Panc1 (cell line): Measurements from ENCODE around the gene SMIM35. TPM values are rescaled to one million over a fixed set of nuclear protein-coding genes. Genes with fewer than 3 reads are reported as not detected.

ENCODE experiments used
- ATAC-seq: fragments of 200-7000 bp; cut with Tn5 transposase; 2 replicates; pipeline ENCODE4 v1.9.1; 2020; ENCODE audit warnings: mild to moderate bottlenecking, moderate library complexity
- BruUV-seq: library from RNA; stranded (reverse); fragments of 400-500 nt; replicated peaks from 2 replicates; lab custom pipeline; 2021; lab: Mats Ljungman, UMichigan
- CTCF ChIA-PET: fragments of 300-600 bp; sonication (Branson Sonifier 250); formaldehyde crosslinking; loops from one replicate; lab custom pipeline; 2022; ENCODE audit warnings: antibody characterized with exemption; lab: Charles Lee
- POLR2A ChIA-PET: fragments of 300-600 bp; sonication (Branson Sonifier 250); formaldehyde crosslinking; loops from one replicate; lab custom pipeline; 2022; ENCODE audit warnings: antibody characterized with exemption; lab: Charles Lee
- DNase-seq: peaks from one replicate; pipeline ENCODE4 v3.0.0-alpha.2; 2010; ENCODE audit warnings: low read depth, low spot score
- H3K27ac ChIP-seq: 2 replicates; pipeline ENCODE4 v1.5.1; 2011; ENCODE audit warnings: mild to moderate bottlenecking, low read length, inconsistent platforms
- H3K27me3 ChIP-seq: fragments of 200-500 bp; sonication (Bioruptor generic); 2 replicates; pipeline ENCODE4 v1.6.0; 2014; ENCODE audit warnings: low read length, inconsistent platforms; ENCODE audit not compliant: control insufficient read depth, insufficient read depth
- H3K36me3 ChIP-seq: fragments of 200-500 bp; sonication (Bioruptor generic); 2 replicates; pipeline ENCODE4 v1.5.1; 2014; ENCODE audit warnings: inconsistent platforms, mild to moderate bottlenecking, low read length, moderate library complexity; ENCODE audit not compliant: control insufficient read depth, insufficient read depth
- H3K4me1 ChIP-seq: 2 replicates; pipeline ENCODE4 v1.5.1; 2011; ENCODE audit warnings: inconsistent platforms, mild to moderate bottlenecking, low read length, moderate library complexity; ENCODE audit not compliant: control insufficient read depth, insufficient read depth
- H3K4me3 ChIP-seq, 2 experiments: 2 replicates each; pipeline ENCODE4 v1.5.1; 2011 to 2012; ENCODE audit warnings: low read depth in 2 of 2, low read length in 2 of 2, mild to moderate bottlenecking in 2 of 2, inconsistent platforms in 1 of 2, moderate library complexity in 1 of 2
- H3K9me3 ChIP-seq: fragments of 200-500 bp; sonication (Bioruptor generic); 2 replicates; pipeline ENCODE4 v1.5.1; 2014; ENCODE audit warnings: low read depth, mild to moderate bottlenecking, inconsistent platforms, low read length, moderate library complexity; ENCODE audit not compliant: control insufficient read depth, insufficient read depth
- POLR2AphosphoS5 ChIP-seq: IDR thresholded peaks from 2 replicates; pipeline ENCODE4 v1.6.1; 2012; ENCODE audit warnings: mild to moderate bottlenecking, low read depth, low read length, moderate library complexity
- SIN3A ChIP-seq: IDR thresholded peaks from 2 replicates; pipeline ENCODE4 v1.6.1; 2012; ENCODE audit warnings: low read depth, mild to moderate bottlenecking, low read length, moderate library complexity, borderline replicate concordance; ENCODE audit not compliant: insufficient read depth
- TCF7L2 ChIP-seq: IDR thresholded peaks from 2 replicates; pipeline ENCODE4 v1.6.1; 2011; ENCODE audit warnings: mild to moderate bottlenecking, low read depth, low read length, inconsistent platforms
- in situ Hi-C: cut with HindIII; loops from 2 replicates; pipeline ENCODE4 v1.10.0; 2016; ENCODE audit warnings: low sequenced_read_pairs, low pct_unique_long_range_greater_than_20kb
- intact Hi-C: fragments of 100-400 bp; cut with micrococcal nuclease; formaldehyde crosslinking; loops from one replicate; pipeline ENCODE4 v1.10.0; 2022; ENCODE audit not compliant: unreplicated experiment
- total RNA-seq: library from RNA; stranded (reverse); gene quantifications from one replicate; pipeline ENCODE4 v1.2.1, GENCODE V29; 2021; ENCODE audit not compliant: unreplicated experiment
- TF ChIP-seq, protein P1 (sequence below): fragments of 450-650 bp; IDR thresholded peaks from 2 replicates; pipeline ENCODE4 v1.5.1; 2017; ENCODE audit warnings: mild to moderate bottlenecking
- TF ChIP-seq, protein P2 (sequence below), 2 experiments: IDR thresholded peaks; 2 replicates each; pipeline ENCODE4 v1.6.1; 2011 to 2012; ENCODE audit warnings: low read depth in 2 of 2, control low read depth in 1 of 2, low read length in 1 of 2, mild to moderate bottlenecking in 1 of 2, moderate library complexity in 1 of 2; ENCODE audit not compliant: insufficient read depth in 1 of 2

The SMIM35 gene
- total RNA-seq, 1 experiment from 2014 or later, result not detected

DNA sequence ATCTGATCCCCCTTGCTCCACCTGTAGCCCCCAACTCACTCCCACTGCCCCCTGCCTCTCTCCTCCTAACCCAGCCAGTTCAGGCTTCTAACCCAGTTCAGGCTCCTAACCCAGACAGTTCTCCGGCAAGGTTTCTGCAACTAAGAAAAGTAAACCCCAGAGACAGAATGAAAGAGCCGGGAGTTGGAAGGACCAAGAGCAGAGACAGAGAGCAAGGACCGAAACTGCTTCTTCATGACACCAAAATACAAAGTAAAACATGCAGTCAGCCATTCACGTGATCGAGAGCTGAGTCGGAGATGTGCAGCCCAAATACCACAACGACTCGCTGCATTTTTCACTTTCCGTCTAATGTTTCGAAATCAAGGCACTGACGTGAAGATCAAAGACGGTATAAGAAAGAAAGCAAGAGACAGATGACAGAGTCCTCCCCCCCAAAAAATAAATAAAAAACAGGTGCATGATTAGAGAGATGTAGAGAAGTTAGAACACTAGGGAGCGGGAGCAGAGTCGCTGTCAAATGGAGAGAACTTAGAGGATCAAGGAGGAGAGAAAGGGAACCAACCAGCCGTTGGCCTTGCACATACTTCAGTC is 99.7 kb downstream of the SMIM35 start:
- ATAC-seq, result no peak
- Histone ChIP-seq H3K27ac (no peak overlapping the region), H3K36me3 (no peaks in the 10 kb centered on the region), H3K4me1 (no peaks in the 10 kb centered on the region), H3K27me3 (peaks cover 24% of the 10 kb centered on the region), H3K4me3 (no peak overlapping the region), H3K9me3 (no peaks in the 10 kb centered on the region)
- in situ Hi-C loops, result no loop called here
- intact Hi-C loops, result no loop called here
- ChIA-PET CTCF (no interaction called here), POLR2A (no interaction called here)
- TF ChIP-seq, protein P1, sequence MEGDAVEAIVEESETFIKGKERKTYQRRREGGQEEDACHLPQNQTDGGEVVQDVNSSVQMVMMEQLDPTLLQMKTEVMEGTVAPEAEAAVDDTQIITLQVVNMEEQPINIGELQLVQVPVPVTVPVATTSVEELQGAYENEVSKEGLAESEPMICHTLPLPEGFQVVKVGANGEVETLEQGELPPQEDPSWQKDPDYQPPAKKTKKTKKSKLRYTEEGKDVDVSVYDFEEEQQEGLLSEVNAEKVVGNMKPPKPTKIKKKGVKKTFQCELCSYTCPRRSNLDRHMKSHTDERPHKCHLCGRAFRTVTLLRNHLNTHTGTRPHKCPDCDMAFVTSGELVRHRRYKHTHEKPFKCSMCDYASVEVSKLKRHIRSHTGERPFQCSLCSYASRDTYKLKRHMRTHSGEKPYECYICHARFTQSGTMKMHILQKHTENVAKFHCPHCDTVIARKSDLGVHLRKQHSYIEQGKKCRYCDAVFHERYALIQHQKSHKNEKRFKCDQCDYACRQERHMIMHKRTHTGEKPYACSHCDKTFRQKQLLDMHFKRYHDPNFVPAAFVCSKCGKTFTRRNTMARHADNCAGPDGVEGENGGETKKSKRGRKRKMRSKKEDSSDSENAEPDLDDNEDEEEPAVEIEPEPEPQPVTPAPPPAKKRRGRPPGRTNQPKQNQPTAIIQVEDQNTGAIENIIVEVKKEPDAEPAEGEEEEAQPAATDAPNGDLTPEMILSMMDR, result no peak
- TF ChIP-seq, protein P2, sequence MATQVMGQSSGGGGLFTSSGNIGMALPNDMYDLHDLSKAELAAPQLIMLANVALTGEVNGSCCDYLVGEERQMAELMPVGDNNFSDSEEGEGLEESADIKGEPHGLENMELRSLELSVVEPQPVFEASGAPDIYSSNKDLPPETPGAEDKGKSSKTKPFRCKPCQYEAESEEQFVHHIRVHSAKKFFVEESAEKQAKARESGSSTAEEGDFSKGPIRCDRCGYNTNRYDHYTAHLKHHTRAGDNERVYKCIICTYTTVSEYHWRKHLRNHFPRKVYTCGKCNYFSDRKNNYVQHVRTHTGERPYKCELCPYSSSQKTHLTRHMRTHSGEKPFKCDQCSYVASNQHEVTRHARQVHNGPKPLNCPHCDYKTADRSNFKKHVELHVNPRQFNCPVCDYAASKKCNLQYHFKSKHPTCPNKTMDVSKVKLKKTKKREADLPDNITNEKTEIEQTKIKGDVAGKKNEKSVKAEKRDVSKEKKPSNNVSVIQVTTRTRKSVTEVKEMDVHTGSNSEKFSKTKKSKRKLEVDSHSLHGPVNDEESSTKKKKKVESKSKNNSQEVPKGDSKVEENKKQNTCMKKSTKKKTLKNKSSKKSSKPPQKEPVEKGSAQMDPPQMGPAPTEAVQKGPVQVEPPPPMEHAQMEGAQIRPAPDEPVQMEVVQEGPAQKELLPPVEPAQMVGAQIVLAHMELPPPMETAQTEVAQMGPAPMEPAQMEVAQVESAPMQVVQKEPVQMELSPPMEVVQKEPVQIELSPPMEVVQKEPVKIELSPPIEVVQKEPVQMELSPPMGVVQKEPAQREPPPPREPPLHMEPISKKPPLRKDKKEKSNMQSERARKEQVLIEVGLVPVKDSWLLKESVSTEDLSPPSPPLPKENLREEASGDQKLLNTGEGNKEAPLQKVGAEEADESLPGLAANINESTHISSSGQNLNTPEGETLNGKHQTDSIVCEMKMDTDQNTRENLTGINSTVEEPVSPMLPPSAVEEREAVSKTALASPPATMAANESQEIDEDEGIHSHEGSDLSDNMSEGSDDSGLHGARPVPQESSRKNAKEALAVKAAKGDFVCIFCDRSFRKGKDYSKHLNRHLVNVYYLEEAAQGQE (IDR thresholded peaks at IDR 0.05; ENCODE audit: insufficient read depth in 1 of 2, low read depth in 2 of 2, low read length in 1 of 2), result no peak
- TF ChIP-seq TCF7L2 (no peak), POLR2AphosphoS5 (no peak), SIN3A (no peak)
- DNase-seq, result no peak
- BruUV-seq, result no TSS peak

DNA sequence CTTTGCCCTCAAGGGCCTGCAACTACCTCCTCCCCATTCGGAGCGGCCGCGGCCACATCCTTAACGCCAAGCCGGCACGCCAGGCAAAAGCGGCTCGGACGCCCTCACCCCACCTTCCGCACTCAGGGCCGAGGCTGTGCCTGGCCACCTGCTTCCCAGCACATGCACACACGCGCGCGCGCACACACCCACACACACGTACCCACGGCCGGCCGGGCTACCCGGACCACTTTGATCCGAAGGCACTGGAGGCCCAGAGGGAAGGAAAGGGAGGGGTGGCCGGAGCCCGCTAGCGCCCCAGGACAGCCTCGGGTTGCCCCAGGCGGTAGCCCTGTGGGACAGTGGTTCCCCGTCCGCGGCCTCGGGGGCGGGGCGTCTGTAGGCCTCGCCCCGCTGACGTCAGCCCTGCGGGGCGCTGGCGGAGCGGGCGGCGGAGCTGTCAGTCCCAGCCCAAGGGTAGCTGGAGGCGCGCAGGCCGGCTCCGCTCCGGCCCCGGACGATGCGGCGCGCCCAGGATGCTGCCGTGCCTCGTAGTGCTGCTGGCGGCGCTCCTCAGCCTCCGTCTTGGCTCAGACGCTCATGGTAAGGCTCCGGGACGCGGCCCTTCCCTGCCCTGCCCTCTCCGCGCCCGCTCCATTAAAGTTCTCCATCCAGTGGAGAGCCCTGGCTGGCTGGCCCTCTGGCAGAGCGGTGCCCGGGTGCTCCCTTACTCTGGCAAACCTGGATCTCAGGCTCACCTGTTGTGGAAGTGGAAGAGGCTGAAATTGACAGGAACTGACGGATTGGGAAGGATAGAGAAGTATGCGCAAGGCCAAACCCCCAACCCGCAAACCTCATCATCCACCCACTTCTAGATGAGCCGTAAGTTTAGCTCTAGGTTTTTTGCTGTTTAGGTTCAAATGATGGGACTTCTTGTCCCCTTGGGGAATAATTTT is 100.5 kb downstream of the SMIM35 start, which contains the start of gene IL10RA:
TSS of gene IL10RA (plus strand) at position 442 of the 935 bp plus-strand sequence. CDS start at position 516, 74 bp downstream.
- DNase-seq (no peak), ATAC-seq (peak; percentile 97)
- CTCF ChIA-PET, result no interaction called here
- Histone ChIP-seq H3K9me3 (no peaks in the 10 kb centered on the region), H3K4me3 (peak within 1 kb of the TSS; percentile 45 to 51), H3K27ac (no peak within 1 kb of the TSS), H3K27me3 (peaks cover 28% of the 10 kb centered on the region), H3K4me1 (no peaks in the 10 kb centered on the region), H3K36me3 (no peaks in the 10 kb centered on the region)
- no TSS peak for BruUV-seq
- POLR2A ChIA-PET, result interaction anchor here (0.7 kb wide), 1 partner anchor 11 kb away, joined by 4 read pairs; no protein-coding TSS in a partner anchor
- TF ChIP-seq SIN3A (no peak), TCF7L2 (no peak), POLR2AphosphoS5 (no peak)
- intact Hi-C loops (no loop called here), in situ Hi-C loops (no loop called here)
